ENCODE data around the gene SMARCD2. TPM values are rescaled to one million over a fixed set of nuclear protein-coding genes. Genes with fewer than 3 reads are reported as not detected.

SMARCD2 gene
- 50.2 to 63.7 TPM (median 60.2 TPM) in 5 replicates for total RNA-seq (2022; extraction: Qiagen RNA extraction; ENCODE audit: low read depth)

GRCh38 chr17:63842540-63843386 is at the start of gene SMARCD2:
Gene SMARCD2 (minus strand): TSS chr17:63842685. CDS start chr17:63842674, 11 bp downstream.

GRCh38 chr17:63881935-63882601 is 39.6 kb upstream of the SMARCD2 start, which contains the start of gene GH2:
Gene GH2 (minus strand): TSS chr17:63881944. CDS start chr17:63881801, 143 bp downstream.

GRCh38 chr17:63873577-63873976 is 31.1 kb upstream of the SMARCD2 start, which contains the start of gene CSH2:
Gene CSH2 (minus strand): TSS chr17:63873677. CDS start chr17:63873614, 63 bp downstream.

GRCh38 chr17:63827002-63827800 is 15.3 kb downstream of the SMARCD2 start, which contains the start of the genes FTSJ3 and PSMC5:
Gene FTSJ3 (minus strand): TSS chr17:63827663. CDS start chr17:63826902, 761 bp downstream.
Gene PSMC5 (plus strand): TSS chr17:63827431. CDS start chr17:63827491, 60 bp downstream.

Other genes with a start within 250 kb of the SMARCD2 start
- gene TACO1, start 241.8 kb downstream of the SMARCD2 start, total RNA-seq (2022; extraction: Qiagen RNA extraction; ENCODE audit: low read depth): 49.0 to 57.3 TPM (median 55.2 TPM) in 5 replicates
- 13.1 to 17.9 TPM (median 16.0 TPM) in 5 replicates for gene MAP3K3, start 220.3 kb downstream of the SMARCD2 start, total RNA-seq (2022; extraction: Qiagen RNA extraction; ENCODE audit: low read depth)
- 8.3 to 12.9 TPM (median 11.1 TPM) in 5 replicates for gene LIMD2, start 142.6 kb downstream of the SMARCD2 start, total RNA-seq (2022; extraction: Qiagen RNA extraction; ENCODE audit: low read depth)
- 23.8 to 26.8 TPM (median 25.4 TPM) in 5 replicates for gene STRADA, start 100.9 kb downstream of the SMARCD2 start, total RNA-seq (2022; extraction: Qiagen RNA extraction; ENCODE audit: low read depth)
- gene CCDC47, start 69.1 kb downstream of the SMARCD2 start, total RNA-seq (2022; extraction: Qiagen RNA extraction; ENCODE audit: low read depth): 88.0 to 123 TPM (median 102 TPM) in 5 replicates
- 86.4 to 99.2 TPM (median 98.0 TPM) in 5 replicates for gene DDX42, start 68.5 kb downstream of the SMARCD2 start, total RNA-seq (2022; extraction: Qiagen RNA extraction; ENCODE audit: low read depth)
- 205 to 229 TPM (median 215 TPM) in 5 replicates for gene PSMC5, start 15.3 kb downstream of the SMARCD2 start, total RNA-seq (2022; extraction: Qiagen RNA extraction; ENCODE audit: low read depth)
- gene FTSJ3, start 15.0 kb downstream of the SMARCD2 start, total RNA-seq (2022; extraction: Qiagen RNA extraction; ENCODE audit: low read depth): 49.7 to 66.5 TPM (median 55.4 TPM) in 5 replicates
- not detected in 5 replicates for gene CSH2, start 31.0 kb upstream of the SMARCD2 start, total RNA-seq (2022; extraction: Qiagen RNA extraction; ENCODE audit: low read depth)
- gene GH2, start 39.3 kb upstream of the SMARCD2 start, total RNA-seq (2022; extraction: Qiagen RNA extraction; ENCODE audit: low read depth): not detected in 5 replicates
- gene CSH1, start 53.9 kb upstream of the SMARCD2 start, total RNA-seq (2022; extraction: Qiagen RNA extraction; ENCODE audit: low read depth): not detected in 5 replicates
- not detected in 5 replicates for gene CSHL1, start 68.6 kb upstream of the SMARCD2 start, total RNA-seq (2022; extraction: Qiagen RNA extraction; ENCODE audit: low read depth)
- gene GH1, start 76.2 kb upstream of the SMARCD2 start, total RNA-seq (2022; extraction: Qiagen RNA extraction; ENCODE audit: low read depth): not detected in 5 replicates
- gene CD79B, start 89.6 kb upstream of the SMARCD2 start, total RNA-seq (2022; extraction: Qiagen RNA extraction; ENCODE audit: low read depth): not detected in 5 replicates
- gene SCN4A, start 130.2 kb upstream of the SMARCD2 start, total RNA-seq (2022; extraction: Qiagen RNA extraction; ENCODE audit: low read depth): 0.03 to 0.07 TPM (median 0.03 TPM) in 5 replicates
- gene PRR29, start 155.7 kb upstream of the SMARCD2 start, total RNA-seq (2022; extraction: Qiagen RNA extraction; ENCODE audit: low read depth): 0.35 to 0.75 TPM (median 0.53 TPM) in 5 replicates
- not detected in 5 replicates for gene ICAM2, start 177.9 kb upstream of the SMARCD2 start, total RNA-seq (2022; extraction: Qiagen RNA extraction; ENCODE audit: low read depth)